Caki2 (cell line): ENCODE measurements around the gene LBX2. TPM values are rescaled to one million over a fixed set of nuclear protein-coding genes. Genes with fewer than 3 reads are reported as not detected.
A peak's percentile ranks its signal among the peaks of the same experiment; 100 is the strongest.

Source experiments
- DNase-seq: peaks from one replicate; pipeline ENCODE4 v3.0.0-alpha.2; 2015; ENCODE audit warnings: low read depth
- in situ Hi-C: cut with HindIII; loops from 2 replicates; pipeline ENCODE4 v1.10.0; 2016; ENCODE audit warnings: low sequenced_read_pairs, low pct_unique_long_range_greater_than_20kb, mixed read lengths
- total RNA-seq: library from RNA; depleted of rRNA; stranded (reverse); fragments of >200 nt; shearing (Covaris generic); gene quantifications from 2 replicates; pipeline ENCODE4 v1.2.3, GENCODE V29; 2014; ENCODE audit warnings: low replicate concordance

The LBX2 gene
- total RNA-seq, 1 experiment from 2014 or later: 28.5 TPM

DNA sequence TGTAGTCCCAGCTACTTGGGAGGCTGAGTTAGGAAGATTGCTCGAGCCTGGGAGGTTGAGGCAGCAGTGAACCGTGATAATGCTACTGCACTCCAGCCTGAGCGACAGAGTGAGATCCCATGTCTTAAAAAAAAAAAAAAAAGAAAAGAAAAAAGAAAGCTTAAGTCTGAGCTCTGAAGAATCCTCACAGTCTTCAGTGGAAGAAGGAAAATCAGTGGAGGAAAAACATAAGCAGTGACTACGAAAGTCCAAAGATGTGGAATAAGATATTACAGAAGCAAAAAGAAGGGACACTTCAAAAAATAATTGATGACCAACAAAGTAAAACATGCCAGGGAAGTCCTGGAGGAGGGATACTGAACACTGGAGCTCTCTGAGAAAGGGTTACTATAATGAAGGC is 10.9 kb upstream of the LBX2 start:
- in situ Hi-C loops: no loop called here
- DNase-seq: no peak

DNA sequence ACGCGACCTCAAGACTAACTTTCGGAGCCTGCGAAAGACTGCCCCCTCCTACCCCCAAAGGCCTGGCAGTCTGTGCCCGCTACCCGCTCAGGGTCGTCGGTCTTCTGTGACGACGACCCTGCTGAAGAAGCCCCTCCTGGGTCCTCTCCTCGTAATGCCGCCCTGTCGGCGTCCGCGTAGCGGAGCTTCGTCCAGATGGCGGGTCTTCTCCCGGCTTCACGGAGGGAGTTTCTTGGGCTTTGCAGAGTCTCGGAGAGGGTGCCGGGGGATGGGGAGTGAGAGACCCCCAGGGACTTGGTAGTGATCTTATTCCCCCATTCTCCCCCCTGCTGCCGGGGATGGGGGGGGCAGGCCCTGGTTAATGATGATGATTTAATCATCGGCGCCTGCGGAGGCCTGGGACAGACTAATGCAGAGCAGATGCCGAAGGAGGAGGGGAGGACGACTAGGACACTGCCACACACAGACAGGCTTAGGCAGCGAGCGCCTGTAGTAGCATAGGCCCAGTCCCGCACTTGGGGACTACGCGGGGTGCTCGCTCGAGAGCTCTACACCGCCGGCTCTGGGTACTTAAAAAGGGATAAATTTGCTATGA is 8.6 kb upstream of the LBX2 start:
- in situ Hi-C loops: no loop called here
- DNase-seq: peak; percentile 54

DNA sequence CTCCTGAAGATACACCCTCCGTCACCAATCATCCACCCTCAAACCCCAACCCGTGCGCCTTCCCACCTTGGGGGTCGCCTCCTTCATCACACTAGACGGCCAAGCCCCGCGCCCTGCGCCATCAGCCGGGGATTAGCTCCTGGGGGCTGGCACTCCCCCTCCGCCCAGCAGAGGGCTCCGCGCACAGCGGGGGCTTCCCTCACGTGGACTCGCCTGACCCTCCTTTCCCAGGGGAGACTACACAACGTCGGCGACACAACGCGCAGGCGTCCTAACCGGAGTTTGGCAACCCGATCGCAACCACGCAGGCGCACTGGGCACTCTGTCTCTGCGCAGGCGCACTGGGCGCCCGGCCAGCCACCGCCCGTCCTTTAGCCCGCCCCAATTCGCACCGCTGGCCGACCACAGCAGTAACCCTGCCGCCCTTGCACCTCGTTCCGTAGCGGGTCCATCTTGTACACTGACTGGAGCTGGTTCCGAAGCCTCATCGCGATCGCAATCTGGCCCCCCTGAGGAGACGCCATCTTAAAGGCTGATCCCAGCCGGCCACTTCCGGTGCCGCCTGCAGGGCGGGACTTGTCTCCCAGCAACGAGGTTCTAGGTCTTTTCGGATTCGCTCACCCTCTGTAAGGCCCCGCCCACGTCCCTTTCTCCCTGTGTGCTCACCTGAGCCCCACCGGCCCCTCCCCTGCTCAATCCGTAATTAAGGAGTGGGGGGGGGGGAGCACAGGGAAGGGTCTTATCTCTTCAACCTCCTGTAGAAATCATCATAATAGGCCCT is 7.9 kb upstream of the LBX2 start, which contains the start of gene PCGF1:
Gene PCGF1 (minus strand): TSS at position 551 of the 781 bp plus-strand sequence. CDS start 27 bp downstream, at position 524.
- peak; percentile 96 for DNase-seq
- in situ Hi-C loops: no loop called here

DNA sequence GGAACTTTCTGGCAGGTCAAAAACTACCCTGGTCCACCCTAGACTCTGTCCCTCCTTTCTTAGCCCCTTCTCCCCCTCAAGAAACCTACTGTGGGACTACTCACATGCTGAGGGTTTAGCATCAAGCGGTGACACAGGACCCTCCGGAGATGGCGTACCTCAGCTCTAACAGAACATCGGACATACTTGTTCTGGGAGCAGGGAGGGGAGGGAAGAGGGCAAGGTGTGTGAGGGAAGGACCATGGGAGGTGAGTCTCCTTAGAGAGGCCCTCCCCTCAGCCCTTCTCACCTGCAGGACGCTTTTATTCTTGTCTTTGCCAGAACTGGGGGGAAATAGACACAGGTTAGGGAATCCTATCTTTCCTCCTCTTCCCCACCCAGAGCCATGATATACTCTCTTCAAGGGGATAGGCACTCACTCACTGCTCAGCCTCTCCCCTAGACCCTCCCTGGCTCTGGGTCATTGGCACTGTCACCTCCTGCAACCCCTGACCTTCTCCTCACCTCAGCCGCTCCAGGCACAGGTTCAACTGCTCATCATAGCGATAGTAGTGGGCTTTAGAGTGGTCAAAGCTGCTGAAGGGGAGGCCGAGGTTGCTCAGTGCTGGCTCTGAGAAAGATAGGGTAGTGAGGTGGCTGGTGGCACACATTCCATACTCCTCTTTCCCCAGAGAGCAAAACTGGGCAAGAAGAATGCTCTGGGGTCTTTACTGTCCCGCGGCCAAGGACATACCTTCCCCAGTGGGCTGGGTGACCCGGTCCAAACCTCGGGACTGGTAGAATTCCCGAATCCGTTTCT is 6.2 kb upstream of the LBX2 start:
- no peak for DNase-seq
- in situ Hi-C loops: no loop called here

DNA sequence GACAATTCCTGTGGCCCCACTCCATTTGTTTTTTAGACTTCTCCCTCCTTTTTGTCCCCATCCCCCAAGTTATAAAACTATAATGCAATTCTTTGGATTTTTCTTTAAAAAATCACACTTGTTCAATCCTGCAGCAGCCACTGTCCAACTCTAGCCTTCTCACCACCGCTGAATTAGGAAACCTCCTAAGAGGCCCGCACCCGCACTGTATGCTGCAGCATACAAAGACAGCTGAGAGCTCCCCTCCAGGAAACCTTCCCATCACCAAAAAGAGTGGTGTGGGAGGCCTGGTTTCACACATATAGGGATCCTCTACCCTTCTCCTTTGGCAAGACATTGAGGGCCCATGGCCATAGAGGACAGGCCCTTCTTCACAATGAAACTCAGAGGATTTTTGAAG is 5.2 kb upstream of the LBX2 start:
- no peak for DNase-seq
- in situ Hi-C loops: no loop called here

DNA sequence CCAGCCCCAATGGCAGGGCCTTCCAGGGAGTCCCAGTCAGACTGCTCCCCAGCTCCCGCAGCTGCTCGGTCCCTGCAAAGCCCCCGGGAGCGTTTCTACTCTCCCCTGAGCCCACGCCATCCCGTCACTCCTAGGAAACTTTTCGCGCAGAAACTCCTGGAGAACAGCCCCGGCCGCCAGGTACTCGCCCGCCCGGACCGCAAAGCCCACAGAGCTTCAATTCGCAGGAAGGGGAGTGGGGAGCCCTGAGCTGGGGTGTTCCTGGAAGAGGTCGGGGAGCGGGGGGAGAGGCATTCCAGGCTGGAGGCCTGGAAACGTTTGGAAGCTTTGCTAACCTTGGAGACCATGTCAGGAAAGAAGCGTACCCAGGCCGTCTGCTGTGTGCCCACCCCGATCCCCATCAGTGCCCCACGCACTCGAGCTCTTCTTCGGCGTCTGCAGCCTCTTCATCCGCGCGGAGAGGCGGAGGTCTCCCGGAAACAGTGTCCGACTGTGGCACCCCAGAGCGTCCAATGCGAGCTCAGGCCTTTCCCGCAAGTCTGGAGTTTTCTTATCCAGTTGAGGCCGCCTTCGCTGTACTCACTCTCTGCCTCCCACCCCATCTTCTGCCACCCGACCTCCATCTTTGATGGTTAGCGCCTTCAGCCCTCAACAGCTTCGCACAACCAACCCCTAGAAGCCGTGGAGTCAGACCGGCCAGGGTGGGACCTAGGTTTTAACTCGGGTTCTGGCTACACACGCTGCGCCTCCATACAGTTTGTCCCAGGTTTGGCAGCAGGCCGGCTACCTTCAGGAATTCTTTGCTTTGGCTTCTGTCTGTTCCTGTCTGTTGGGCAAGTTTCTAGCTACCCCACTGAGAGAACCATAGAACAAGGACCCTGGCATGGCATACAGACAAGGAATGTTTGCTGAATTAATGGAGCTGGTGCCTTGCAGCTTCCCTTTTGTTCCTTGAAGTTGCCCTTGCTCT is 4.4 kb upstream of the LBX2 start:
- in situ Hi-C loops: no loop called here
- no peak for DNase-seq

DNA sequence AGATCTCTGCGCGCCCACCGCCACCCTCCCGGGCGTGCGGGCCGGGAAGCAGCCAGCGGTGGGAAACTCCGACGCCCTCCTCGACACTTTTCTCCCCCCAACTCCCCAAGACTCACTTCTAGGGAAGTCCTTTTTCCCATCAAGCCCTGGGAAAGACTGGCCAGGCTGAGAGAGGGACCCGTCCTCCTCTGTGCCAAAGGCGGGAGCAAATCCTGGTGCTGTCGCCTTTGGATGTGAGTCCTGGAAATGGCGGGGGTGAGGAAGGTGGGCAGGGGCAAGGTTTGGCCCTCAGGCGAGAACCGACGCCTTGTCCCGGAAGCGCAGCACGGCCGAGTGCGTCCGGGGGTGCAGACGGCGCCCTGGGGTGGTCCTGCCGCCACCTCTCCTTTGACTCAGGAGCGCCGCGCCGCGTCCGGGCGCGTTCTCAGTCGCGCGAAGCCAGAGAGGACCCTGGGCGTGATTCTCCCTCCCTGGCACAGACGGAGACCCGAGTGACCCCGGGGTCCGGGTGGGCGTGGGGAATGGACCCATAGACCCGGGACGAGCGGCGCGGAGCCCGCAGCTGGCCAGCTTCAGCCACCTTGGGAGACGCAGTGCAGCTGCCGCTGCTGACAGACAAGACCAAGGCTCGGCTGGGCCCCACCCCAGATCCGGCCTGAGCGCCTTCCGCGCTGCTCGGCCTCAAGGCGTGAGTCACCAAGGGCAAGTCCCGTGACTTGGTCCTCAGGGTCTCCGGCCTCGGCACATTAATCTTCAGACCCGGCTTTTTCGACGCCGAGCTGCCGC is 3.5 kb upstream of the LBX2 start:
- in situ Hi-C loops: no loop called here
- peak; percentile 78 for DNase-seq

DNA sequence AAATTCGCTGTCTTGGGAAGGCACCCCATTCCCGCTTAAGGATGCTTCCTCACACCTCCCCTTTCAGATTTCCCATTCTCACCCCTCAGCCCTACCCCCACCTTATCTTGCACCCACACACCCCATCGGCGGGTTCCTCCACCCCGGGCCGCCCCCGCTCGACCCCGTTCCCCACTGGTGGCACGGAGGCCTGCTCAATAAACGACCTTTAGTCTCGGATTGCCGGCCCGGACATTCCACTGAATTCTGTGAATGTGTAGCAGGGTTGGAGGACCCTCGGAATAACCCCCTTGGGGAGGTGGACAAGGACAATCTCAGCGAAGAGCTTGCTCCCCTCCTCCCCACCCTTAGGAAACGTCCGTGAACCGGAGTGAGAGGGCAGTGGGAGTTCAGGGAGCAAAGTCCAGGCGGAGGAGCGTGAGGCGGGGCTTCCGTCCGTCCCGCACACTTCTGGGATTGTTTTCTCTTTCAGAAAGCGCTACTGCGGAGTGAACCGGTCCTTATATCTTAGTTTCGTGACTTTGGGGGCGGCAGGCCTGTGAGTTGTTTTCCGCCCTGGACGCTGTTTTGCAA is 2.8 kb upstream of the LBX2 start:
- in situ Hi-C loops: no loop called here
- DNase-seq: no peak

DNA sequence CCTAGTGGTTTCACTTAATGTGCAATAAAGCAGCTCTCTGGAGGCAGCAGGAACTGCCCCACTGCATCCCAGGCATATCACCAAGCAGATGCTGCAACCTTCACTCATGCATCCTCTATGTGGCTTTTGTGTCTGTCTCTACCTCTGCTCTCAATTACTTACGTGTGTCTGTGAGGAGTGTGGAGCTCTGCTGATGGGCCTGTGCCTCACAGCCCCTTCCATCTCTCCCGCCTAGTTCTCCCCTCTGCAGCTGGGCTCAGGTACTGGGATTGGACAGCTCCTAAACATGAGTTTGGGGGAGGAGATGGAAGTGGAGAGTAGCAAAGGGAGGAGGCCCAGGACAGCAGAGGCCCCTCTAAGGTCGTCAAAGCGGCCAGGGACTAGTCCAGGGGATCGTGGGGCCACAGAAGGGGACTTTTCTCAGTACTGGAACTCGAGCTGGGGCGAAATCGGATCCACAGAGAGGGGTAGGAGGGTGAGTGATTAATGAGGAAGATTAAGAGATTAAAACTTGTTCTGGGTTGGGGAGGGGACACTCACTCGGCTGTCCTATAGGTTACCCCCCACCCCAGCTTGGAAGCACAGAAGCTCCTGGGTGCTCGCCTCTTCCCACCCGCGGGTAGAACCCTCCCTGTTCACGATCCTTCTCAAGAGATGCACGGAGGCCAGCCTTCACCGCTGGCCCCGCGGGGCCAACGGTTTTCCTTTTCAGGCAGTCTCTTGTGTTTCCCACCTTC is 2.1 kb upstream of the LBX2 start:
- in situ Hi-C loops: no loop called here
- no peak for DNase-seq

DNA sequence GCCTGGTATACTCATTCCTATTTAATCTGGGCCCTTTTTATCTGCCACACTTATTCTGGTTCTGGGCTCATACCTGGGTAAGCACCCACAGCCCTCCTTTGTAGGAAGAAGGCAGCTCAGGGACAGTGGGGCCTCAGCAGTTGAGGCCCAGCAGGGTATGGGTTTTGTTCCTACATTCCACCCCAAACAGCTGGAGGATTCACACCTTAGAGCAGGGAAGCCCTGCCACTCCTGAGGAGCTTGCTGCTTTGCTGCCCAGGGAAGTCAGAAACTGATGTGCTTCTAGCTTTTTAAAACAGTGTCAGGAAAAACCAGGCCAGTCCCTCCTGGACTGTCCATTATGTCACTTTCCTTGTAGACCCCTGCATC is 1.2 kb upstream of the LBX2 start:
- DNase-seq: no peak
- in situ Hi-C loops: no loop called here

DNA sequence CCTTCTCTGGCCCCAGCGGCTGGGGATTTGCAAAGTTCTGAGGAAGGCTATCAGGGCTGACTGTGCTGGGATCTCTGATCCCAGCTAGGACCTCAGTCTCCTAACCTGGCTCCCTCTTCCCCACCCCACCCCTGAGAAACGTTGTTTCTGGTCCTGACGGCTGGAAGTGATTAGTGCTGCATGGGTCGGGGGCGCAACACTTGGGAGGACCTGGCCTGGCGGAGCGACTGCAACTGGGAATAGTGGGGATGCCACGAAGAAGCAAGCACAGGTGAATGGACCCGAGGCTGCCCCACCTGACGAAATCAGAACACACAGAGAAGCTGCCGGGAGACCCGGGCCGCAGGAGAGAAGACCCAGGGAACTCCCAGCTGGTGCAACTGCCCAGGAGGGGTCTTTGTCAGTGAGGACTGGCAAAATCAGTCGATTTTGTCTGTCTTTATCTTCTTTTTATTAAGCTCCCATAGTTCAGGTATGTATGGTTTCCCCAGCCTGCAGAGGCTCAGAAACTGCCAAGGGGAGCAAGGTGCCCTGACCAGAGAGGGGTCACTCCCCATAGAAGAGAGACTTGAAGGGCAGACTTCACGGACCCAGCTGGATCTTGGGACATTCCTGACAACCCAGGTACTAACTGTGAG is 656 bp upstream of the LBX2 start:
- DNase-seq: no peak
- in situ Hi-C loops: no loop called here

DNA sequence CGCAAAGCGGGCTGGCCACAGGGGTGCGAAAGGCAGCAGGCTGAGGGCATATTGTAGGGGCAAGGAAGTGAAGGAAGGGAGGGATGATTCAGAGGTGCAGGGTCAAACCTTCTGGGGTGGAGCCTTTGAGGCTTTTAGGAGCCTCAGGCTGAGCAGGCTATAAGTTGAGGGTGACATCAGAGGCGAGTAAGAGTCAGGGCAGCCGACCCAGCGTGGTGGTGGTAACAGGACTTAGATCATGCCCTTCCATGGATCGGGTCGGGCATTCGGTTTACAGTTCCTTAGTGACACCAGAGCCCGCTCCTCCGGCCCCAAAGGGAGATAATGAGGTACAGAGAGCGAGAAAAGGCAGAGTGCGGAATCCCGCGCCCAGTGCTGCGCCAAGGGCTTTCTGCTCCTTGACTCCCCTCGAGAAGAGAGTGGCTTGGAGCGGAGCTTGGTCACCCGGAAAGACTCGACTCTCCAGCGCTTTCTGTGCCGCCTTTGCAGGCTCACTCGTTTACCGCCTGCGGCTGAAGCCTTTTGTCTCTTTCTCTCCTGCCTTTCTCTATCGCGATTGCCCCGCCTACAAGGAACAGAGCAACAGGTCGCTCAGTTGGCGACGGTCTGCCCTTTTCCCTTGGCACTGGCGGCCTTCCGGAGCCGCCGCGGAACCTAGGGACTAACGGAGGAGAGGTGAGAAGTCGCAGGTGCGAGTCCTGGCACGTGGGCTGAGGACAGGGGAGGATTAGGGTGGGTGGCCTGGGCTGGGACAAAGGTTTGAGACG is 720 bp downstream of the LBX2 start:
- DNase-seq: no peak
- in situ Hi-C loops: no loop called here

DNA sequence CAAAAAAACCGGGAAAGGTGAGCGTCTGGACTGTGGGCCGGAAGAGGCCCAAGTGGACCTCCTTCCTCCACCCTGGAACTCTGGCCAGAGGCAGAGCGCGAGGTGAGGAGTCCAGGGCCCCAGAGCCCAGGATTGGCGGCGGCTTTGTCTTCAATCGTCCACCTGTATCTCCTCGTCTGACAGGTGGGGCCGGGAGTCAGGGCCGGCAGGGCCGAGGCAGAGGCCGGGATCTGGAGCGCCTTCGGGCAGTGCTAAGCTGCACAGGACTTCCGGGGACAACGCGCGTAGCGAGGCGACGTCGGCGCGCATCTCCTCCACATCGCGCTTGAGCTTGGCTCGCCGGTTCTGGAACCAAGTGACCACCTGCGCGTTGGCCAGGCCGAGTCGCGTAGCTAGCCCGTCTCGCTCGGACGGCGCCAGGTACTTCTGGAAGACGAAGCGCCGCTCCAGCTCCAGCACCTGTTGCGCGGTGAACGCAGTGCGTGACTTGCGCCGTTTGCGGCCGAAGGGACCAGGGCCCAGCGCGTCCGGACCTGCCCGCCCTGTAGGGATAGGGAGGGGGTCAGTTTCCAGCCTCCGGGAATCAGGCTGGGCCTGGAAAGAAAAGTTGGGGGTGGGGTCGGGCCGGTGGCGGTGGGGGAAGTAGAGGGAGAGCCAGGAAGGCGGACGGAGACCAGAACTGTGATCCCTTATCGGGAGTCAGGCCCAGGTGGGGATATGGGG is 1.5 kb downstream of the LBX2 start:
- in situ Hi-C loops: no loop called here
- no peak for DNase-seq

DNA sequence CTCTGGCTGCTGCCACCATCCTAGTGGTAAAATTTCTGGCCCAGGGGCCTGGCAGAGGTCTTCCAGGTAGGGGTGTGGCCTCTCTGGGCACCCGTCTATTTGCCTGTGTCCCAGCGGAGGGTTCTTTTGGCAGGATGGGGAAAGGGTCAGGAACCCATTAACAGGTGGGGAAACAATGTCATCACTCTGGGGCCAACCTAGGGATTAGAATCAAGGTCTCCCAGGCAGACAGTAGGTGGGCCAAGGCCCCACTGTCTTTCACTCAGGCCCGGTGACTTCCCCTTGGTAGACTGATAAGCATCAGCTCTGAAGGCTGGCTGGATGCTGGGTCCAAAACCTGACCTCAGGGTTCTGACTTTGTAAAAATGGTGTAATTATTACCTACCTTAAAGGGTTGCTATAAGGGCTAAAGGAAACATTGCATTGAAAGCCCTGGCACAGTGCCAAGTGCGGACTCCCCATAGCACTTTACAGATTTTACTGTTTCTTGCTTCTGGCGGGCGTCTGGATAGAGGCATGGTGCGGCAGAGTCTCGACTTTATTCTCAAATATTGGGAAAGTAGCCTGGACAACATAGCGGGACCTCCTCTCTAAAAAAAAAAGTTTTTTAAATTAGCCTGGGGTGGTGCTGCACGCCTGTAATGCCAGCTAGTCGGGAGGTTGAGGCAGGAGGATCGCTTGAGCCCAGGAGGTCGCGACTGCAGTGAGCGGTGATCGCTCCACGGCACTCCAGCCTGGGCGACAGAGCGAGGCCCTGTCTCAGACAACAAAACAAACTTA is 2.2 kb downstream of the LBX2 start:
- in situ Hi-C loops: no loop called here

More for the DNA sequence above, 2.2 kb downstream of the LBX2 start:
- no peak for DNase-seq
